KOPT-K1 (cell line): ENCODE measurements around the gene HGFAC.

Experiments
- H3K27ac ChIP-seq: fragments of 200-600 bp; sonication (generic); 2 replicates; pipeline ENCODE4 v1.5.1; 2016; ENCODE audit warnings: antibody characterized with exemption, mild to moderate bottlenecking, low read depth, low read length; ENCODE audit not compliant: poor library complexity, severe bottlenecking
- H3K36me3 ChIP-seq: fragments of 200-600 bp; sonication (generic); 2 replicates; pipeline ENCODE4 v1.5.1; 2017; ENCODE audit warnings: antibody characterized with exemption, mild to moderate bottlenecking, low read length, moderate library complexity; ENCODE audit not compliant: insufficient read depth
- H3K9me3 ChIP-seq: fragments of 200-600 bp; sonication (generic); 2 replicates; pipeline ENCODE4 v1.5.1; 2017; ENCODE audit warnings: antibody characterized with exemption, low read length, mild to moderate bottlenecking; ENCODE audit not compliant: insufficient read depth, poor library complexity, severe bottlenecking

Gene HGFAC

DNA sequence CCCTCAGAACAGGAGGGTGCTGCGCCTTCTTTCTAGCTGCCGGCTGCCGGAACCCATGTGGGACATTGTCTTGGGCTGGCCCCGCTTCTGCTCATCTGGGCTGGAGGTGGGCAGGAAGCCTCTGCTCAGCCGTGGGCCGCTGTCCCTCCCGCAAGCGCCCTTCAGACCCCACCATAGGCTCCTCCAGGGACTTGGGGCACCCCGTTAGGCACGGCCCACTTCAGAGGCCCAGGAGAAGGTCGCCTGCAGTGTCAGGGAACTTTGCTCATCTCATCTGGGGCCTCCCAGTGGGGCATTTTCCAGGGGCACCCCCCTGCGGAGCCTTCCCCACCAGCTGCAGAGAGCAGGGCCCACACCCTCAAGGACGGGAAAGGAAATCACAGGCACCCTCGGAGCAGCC, 54.3 kb downstream of the HGFAC start:
- Histone ChIP-seq H3K9me3 (no peaks in the 10 kb centered on the region), H3K36me3 (no peaks in the 10 kb centered on the region; the same call in 1 of the 2 replicates), H3K27ac (no peak overlapping the region)

GRCh38 chr4:3497095-3497494, 55.3 kb downstream of the HGFAC start:
- Histone ChIP-seq H3K36me3 (no peaks in the 10 kb centered on the region; the same call in 1 of the 2 replicates), H3K9me3 (no peaks in the 10 kb centered on the region), H3K27ac (no peak overlapping the region)

DNA sequence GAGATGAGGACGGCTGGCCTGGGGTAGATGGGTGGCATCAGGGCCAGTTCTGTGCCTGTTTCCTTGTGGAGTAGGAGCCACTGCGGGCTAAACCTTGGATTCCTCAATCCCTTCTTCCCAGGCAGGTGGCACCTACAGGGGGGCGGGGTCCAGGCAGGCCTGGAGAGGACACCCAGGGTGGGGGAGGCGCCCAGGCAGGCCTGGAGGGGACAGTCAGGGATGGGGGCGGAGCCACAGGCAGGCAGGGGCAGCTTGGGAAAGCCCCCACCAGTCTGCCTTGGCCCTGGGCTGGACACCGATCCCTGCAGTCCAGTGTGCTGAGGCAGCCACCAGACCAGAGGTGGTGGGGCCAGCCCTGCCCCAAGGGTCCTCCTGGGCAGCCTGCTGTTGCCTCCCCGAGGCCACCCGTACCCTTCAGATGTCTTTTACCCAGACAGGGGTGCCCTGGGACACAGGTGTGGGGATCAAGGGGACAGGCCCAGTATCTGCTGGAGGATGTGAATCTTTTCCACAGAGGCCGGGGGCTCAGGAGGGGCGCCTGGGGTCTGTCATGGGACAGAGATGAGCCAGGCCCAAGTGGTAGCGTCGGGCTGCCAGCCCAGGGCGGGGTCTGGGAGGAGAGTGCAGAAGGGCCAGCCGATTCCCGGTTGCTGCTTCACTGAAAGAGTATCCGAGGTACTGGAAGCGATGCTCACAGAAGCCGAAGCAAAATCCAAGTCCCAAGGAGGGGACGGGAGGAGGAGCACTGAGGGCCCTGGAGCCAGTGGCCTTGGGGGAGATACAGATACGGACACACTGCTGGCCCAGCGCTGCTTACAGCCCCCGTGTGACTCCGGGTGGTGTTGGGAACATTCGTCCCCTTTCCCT, 56.0 kb downstream of the HGFAC start:
- H3K9me3 ChIP-seq, result no peaks in the 10 kb centered on the region
- H3K36me3 ChIP-seq, result peaks cover 6% of the 10 kb centered on the region; the same call in 1 of the 2 replicates
- no peak overlapping the region for H3K27ac ChIP-seq

GRCh38 chr4:3498407-3498806, 56.6 kb downstream of the HGFAC start:
- H3K27ac ChIP-seq, result no peak overlapping the region
- no peaks in the 10 kb centered on the region for H3K9me3 ChIP-seq
- H3K36me3 ChIP-seq, result peaks cover 13% of the 10 kb centered on the region; the same call in 1 of the 2 replicates
